Superior temporal gyrus (tissue), 1 donor: ENCODE measurements around the gene CPM.
"Not testable (repeated sequence)": the region's sequence is repeated elsewhere in the genome, so short reads cannot be mapped to it uniquely, and the experiment has no call there.

Source experiments
- DNase-seq: peaks from one replicate; pipeline ENCODE4 v3.0.0-alpha.2; 2016; ENCODE audit errors: extremely low spot score

The CPM gene

GRCh38 chr12:68807576-68808387 is 125.2 kb downstream of the CPM start, which contains the start of gene MDM2:
Gene MDM2 (plus strand): TSS chr12:68808177. CDS start chr12:68808478, 301 bp downstream.
- DNase-seq = peak; percentile 87

- DNase-seq = not testable (repeated sequence)
These were observed 125.7 kb downstream of the CPM start for GRCh38 chr12:68807274-68807575.

- DNase-seq = no peak
These were observed 126.3 kb downstream of the CPM start for GRCh38 chr12:68806488-68807237.

DNA sequence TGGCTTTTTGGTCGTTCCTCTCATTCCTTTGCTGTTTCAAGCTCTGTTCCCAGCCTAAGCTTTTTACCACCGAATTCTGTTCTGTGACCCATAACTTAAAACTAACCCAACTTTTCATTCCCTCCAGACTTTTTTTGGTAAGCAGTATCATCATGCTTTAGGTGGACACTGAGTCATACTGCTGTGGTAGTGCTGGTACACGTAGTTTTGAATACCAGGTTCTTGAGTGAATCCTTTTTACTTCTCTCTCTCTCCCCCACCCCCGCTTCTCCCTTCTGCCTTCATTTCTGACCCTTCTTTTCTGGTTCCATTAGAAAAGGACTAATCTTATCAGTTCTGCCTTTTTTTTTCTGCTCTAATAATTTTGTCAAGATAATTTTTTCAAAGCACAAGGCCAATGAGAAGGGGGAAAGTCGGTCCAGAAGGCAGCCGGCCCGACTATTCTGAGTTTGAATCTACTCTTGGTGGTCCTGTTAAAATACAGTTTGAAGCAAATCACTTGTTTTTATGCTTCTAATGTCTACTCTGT is 127.3 kb downstream of the CPM start:
- DNase-seq = no peak

DNA sequence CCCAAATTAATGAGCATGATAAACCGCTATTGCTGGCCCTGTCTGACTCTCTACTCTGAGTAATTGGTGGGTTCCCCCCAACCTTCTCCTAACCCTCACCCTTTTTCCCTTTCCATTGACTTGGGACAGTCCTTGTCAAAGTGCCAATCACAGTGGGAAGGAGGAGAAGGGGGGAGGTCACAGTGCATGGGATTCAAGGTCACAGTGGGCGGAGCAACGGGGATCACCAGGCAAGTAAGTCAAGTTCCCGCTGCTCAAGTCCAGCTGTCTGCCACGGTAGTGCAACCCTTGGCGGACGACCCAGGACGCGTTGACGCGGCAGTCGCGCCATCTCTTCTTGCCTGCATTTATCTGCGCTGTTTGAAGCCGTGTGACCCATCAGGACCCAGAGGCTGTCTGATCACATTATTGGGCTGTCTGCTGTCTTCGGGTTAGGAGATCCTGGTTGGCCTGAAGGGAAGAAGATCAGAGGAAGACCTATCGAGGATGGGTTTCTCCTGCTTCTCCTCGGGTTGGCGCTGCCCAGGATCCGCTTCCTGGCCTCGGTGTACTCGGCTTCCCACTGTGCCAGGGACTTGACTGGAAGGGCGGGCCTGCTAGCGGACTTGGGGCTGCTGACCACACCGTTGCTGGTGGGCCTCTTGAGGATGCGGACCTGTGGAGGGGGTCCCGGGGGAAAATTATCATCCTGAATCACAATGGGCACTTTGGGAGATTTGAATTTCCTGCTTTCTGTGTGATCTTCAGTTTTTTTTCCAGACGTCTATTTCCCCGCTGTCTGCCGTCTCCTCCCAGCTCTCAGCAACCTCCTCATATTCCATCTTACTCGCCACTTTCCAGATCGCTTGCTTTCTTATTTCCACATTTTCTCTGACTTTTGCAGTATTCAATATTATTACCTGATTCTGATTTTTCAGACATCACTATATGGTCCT is 128.0 kb downstream of the CPM start:
- DNase-seq = no peak

GRCh38 chr12:68803948-68804656 is 128.9 kb downstream of the CPM start:
- no peak for DNase-seq

- not testable (repeated sequence) for DNase-seq
These were observed 129.9 kb downstream of the CPM start for GRCh38 chr12:68802911-68803651.

GRCh38 chr12:68802372-68802745 is 130.6 kb downstream of the CPM start:
- DNase-seq = not testable (repeated sequence)
